ENCODE measurements around the gene APOL2. TPM values are rescaled to one million over a fixed set of nuclear protein-coding genes. Genes with fewer than 3 reads are reported as not detected.

Gene APOL2
- polyA plus RNA-seq, 1 donor from 2014 or later, result not detected

DNA sequence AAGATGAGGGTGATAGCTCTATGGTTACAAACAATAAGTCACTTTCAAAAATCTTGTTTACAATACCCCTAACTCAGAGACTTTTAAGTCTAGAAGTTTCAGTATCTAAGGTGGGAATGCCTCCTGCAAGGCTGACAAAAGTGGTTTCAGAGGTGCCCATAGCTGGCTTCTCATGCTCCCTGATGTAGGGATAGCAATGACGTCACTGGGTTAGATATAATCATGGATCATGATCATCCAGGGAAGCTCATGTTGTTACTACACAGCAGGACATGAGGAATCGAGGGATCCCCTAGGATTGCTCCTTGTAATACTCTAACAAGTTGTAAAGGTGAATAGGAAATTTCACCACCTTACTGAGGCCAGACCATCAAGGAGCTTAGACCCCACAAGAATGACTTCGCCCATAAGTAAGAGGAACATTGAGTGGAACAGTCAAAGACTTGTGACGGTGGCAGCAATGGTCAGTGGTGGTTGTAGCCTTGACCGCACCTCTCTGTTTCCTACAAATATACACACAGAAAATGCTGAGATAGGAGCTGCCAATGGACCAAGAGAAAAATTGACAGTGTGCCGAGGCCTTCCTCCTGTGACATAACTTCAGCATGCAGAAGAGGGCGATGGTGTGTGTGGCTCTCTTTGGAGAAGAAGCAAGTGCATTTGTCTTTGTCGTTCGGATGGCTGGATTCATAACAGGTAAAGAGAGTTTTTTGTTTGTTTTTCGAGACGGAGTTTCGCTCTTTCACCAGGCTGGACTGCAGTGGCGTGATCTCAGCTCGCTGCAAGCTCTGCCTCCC lies 53.3 kb downstream of the APOL2 start:
- Histone ChIP-seq H3K79me2 (replicated peaks; ENCODE audit: insufficient read depth, low read length) (no peaks in the 10 kb centered on the region), H3K9me3 (ENCODE audit: low read length) (no peaks in the 10 kb centered on the region), H3K27ac (ENCODE audit: low read length) (no peak overlapping the region), H3K4me3 (ENCODE audit: low read length) (no peak overlapping the region), H3K9me2 (ENCODE audit: insufficient read depth, low read length) (no peaks in the 10 kb centered on the region), H2AFZ (ENCODE audit: low read depth, low read length) (no peak overlapping the region), H3K36me3 (ENCODE audit: insufficient read depth, low read length) (no peaks in the 10 kb centered on the region), H3K9ac (ENCODE audit: low read length) (no peak overlapping the region), H3K4me2 (ENCODE audit: low read length) (no peak overlapping the region), H3K27me3 (ENCODE audit: insufficient read depth, low read depth, low read length) (no peaks in the 10 kb centered on the region), H3F3A (ENCODE audit: insufficient read depth, low read length, poor library complexity, severe bottlenecking) (no peaks in the 10 kb centered on the region), H4K20me1 (ENCODE audit: insufficient read depth) (no peaks in the 10 kb centered on the region)
- TF ChIP-seq, protein P1, sequence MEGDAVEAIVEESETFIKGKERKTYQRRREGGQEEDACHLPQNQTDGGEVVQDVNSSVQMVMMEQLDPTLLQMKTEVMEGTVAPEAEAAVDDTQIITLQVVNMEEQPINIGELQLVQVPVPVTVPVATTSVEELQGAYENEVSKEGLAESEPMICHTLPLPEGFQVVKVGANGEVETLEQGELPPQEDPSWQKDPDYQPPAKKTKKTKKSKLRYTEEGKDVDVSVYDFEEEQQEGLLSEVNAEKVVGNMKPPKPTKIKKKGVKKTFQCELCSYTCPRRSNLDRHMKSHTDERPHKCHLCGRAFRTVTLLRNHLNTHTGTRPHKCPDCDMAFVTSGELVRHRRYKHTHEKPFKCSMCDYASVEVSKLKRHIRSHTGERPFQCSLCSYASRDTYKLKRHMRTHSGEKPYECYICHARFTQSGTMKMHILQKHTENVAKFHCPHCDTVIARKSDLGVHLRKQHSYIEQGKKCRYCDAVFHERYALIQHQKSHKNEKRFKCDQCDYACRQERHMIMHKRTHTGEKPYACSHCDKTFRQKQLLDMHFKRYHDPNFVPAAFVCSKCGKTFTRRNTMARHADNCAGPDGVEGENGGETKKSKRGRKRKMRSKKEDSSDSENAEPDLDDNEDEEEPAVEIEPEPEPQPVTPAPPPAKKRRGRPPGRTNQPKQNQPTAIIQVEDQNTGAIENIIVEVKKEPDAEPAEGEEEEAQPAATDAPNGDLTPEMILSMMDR (IDR thresholded peaks at IDR 0.05; ENCODE audit: poor library complexity, severe bottlenecking), result no peak
- TF ChIP-seq EP300 (conservative IDR thresholded peaks at IDR 0.05; ENCODE audit: poor library complexity, severe bottlenecking) (no peak), MXI1 (conservative IDR thresholded peaks at IDR 0.05; ENCODE audit: poor library complexity, severe bottlenecking) (no peak), EZH2 (IDR thresholded peaks at IDR 0.05; ENCODE audit: borderline replicate concordance, insufficient read depth, low read length, poor library complexity, severe bottlenecking) (no peak), RAD21 (conservative IDR thresholded peaks at IDR 0.05) (no peak), SMC3 (conservative IDR thresholded peaks at IDR 0.05; ENCODE audit: poor library complexity) (no peak), POLR2AphosphoS5 (IDR thresholded peaks at IDR 0.05) (no peak), TAF1 (IDR thresholded peaks at IDR 0.05; ENCODE audit: low read depth) (no peak)
- TF ChIP-seq, protein P2, sequence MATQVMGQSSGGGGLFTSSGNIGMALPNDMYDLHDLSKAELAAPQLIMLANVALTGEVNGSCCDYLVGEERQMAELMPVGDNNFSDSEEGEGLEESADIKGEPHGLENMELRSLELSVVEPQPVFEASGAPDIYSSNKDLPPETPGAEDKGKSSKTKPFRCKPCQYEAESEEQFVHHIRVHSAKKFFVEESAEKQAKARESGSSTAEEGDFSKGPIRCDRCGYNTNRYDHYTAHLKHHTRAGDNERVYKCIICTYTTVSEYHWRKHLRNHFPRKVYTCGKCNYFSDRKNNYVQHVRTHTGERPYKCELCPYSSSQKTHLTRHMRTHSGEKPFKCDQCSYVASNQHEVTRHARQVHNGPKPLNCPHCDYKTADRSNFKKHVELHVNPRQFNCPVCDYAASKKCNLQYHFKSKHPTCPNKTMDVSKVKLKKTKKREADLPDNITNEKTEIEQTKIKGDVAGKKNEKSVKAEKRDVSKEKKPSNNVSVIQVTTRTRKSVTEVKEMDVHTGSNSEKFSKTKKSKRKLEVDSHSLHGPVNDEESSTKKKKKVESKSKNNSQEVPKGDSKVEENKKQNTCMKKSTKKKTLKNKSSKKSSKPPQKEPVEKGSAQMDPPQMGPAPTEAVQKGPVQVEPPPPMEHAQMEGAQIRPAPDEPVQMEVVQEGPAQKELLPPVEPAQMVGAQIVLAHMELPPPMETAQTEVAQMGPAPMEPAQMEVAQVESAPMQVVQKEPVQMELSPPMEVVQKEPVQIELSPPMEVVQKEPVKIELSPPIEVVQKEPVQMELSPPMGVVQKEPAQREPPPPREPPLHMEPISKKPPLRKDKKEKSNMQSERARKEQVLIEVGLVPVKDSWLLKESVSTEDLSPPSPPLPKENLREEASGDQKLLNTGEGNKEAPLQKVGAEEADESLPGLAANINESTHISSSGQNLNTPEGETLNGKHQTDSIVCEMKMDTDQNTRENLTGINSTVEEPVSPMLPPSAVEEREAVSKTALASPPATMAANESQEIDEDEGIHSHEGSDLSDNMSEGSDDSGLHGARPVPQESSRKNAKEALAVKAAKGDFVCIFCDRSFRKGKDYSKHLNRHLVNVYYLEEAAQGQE (IDR thresholded peaks at IDR 0.05; ENCODE audit: borderline replicate concordance), result no peak

DNA sequence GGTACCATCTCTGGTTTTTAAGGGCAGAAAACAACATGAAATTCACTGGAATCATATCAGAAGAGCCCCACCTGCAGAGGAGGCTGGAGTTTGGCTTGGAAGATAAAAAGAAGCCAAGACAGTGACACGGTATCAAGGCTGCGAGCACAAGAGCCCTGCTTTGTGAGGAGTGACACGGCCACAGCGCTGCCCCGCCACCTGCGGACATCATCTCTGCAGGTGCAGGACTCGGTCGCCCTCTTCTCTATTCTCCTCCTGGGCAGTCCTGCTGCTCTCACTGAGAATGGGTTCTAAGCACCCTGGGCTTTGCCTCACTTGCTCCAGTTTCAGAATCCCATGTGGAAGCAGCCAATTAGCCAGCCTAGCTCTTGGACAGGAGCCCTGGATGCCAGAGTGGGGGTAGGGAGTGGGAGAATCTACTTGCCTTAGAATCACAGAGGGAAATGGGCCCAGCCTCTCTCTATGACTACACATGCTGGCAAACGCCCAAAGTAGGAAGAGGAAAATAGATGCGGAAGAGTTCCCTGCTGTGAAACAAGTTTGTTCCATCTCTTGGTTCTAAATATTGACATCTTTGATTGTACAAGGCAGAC lies 54.8 kb downstream of the APOL2 start:
- Histone ChIP-seq H3K9ac (ENCODE audit: low read length) (no peak overlapping the region), H3K4me2 (ENCODE audit: low read length) (no peak overlapping the region), H3F3A (ENCODE audit: insufficient read depth, low read length, poor library complexity, severe bottlenecking) (no peaks in the 10 kb centered on the region), H3K4me3 (ENCODE audit: low read length) (no peak overlapping the region), H3K9me3 (ENCODE audit: low read length) (no peaks in the 10 kb centered on the region), H2AFZ (ENCODE audit: low read depth, low read length) (no peak overlapping the region), H3K27ac (ENCODE audit: low read length) (no peak overlapping the region), H3K79me2 (replicated peaks; ENCODE audit: insufficient read depth, low read length) (no peaks in the 10 kb centered on the region), H3K27me3 (ENCODE audit: insufficient read depth, low read depth, low read length) (no peaks in the 10 kb centered on the region), H4K20me1 (ENCODE audit: insufficient read depth) (no peaks in the 10 kb centered on the region), H3K9me2 (ENCODE audit: insufficient read depth, low read length) (no peaks in the 10 kb centered on the region), H3K36me3 (ENCODE audit: insufficient read depth, low read length) (no peaks in the 10 kb centered on the region)
- TF ChIP-seq EP300 (conservative IDR thresholded peaks at IDR 0.05; ENCODE audit: poor library complexity, severe bottlenecking) (no peak), MXI1 (conservative IDR thresholded peaks at IDR 0.05; ENCODE audit: poor library complexity, severe bottlenecking) (no peak), TAF1 (IDR thresholded peaks at IDR 0.05; ENCODE audit: low read depth) (no peak), POLR2AphosphoS5 (IDR thresholded peaks at IDR 0.05) (no peak), SMC3 (conservative IDR thresholded peaks at IDR 0.05; ENCODE audit: poor library complexity) (no peak), EZH2 (IDR thresholded peaks at IDR 0.05; ENCODE audit: borderline replicate concordance, insufficient read depth, low read length, poor library complexity, severe bottlenecking) (no peak), RAD21 (conservative IDR thresholded peaks at IDR 0.05) (no peak)
- TF ChIP-seq, protein P1 (IDR thresholded peaks at IDR 0.05; ENCODE audit: poor library complexity, severe bottlenecking), result no peak
- TF ChIP-seq, protein P2 (IDR thresholded peaks at IDR 0.05; ENCODE audit: borderline replicate concordance), result no peak
